ENCODE data around the gene ZNHIT6.

Gene ZNHIT6

GRCh38 chr1:85617633-85618100 is 90.6 kb downstream of the ZNHIT6 start:
- DNase-seq, result no peak

GRCh38 chr1:85616736-85617135 is 91.5 kb downstream of the ZNHIT6 start:
- no peak for DNase-seq

GRCh38 chr1:85616364-85616705 is 91.9 kb downstream of the ZNHIT6 start:
- no peak for DNase-seq

GRCh38 chr1:85615586-85616363 is 92.5 kb downstream of the ZNHIT6 start:
- DNase-seq, result peak; percentile 72

- DNase-seq, result no peak
Observed at GRCh38 chr1:85612704-85613361, 95.4 kb downstream of the ZNHIT6 start.

GRCh38 chr1:85611856-85612255 is 96.4 kb downstream of the ZNHIT6 start:
- no peak for DNase-seq

- no peak for DNase-seq
Observed at GRCh38 chr1:85611425-85611824, 96.8 kb downstream of the ZNHIT6 start.

GRCh38 chr1:85609976-85610375 is 98.3 kb downstream of the ZNHIT6 start:
- no peak for DNase-seq

GRCh38 chr1:85608851-85609250 is 99.4 kb downstream of the ZNHIT6 start:
- no peak for DNase-seq

- no peak for DNase-seq
Observed at GRCh38 chr1:85607921-85608265, 100.3 kb downstream of the ZNHIT6 start.

- DNase-seq, result no peak
Observed at GRCh38 chr1:85607126-85607920, 100.9 kb downstream of the ZNHIT6 start.

GRCh38 chr1:85606414-85606800 is 101.8 kb downstream of the ZNHIT6 start:
- DNase-seq, result no peak

GRCh38 chr1:85605484-85606413 is 102.5 kb downstream of the ZNHIT6 start:
- no peak for DNase-seq

GRCh38 chr1:85604298-85604997 is 103.8 kb downstream of the ZNHIT6 start:
- DNase-seq, result no peak

GRCh38 chr1:85603086-85603880 is 105.0 kb downstream of the ZNHIT6 start:
- no peak for DNase-seq

GRCh38 chr1:85602571-85602970 is 105.7 kb downstream of the ZNHIT6 start:
- DNase-seq, result no peak

- DNase-seq, result no peak
Observed at GRCh38 chr1:85601901-85602300, 106.3 kb downstream of the ZNHIT6 start.

- DNase-seq, result no peak
Observed at GRCh38 chr1:85599681-85600080, 108.6 kb downstream of the ZNHIT6 start.

Data from right kidney (tissue), 1 donor.